GM19438 (cell line): ENCODE measurements around the gene CMC2.

ENCODE experiments used
- ATAC-seq: cut with Tn5 transposase; IDR thresholded peaks from one replicate; pipeline ENCODE4 v1.9.1; 2021; ENCODE audit warnings: low read depth; ENCODE audit not compliant: unreplicated experiment

Gene CMC2

GRCh38 chr16:81003610-81004460 lies 2.9 kb downstream of the CMC2 start:
- ATAC-seq: no peak

DNA sequence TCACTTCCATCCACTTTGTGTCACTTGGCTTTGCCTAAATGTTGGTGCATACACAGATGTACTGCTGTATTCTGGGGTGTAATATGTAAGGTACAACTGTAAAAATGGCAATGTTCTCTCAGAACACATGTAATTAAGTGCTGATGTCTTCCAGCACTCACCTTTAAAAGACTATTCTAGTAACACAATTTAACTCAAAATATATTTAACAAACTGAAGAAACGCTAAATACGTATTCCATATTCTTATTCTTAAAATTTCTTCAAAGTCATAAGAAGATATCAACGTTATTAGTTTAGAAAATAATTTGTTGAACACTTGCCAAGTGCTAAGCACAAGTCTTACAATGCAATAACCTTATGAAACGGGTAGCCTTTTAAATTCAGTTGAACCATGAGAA lies 3.6 kb downstream of the CMC2 start:
- no peak for ATAC-seq

- ATAC-seq: no peak
These were observed 5.4 kb downstream of the CMC2 start for GRCh38 chr16:81001330-81001729.

GRCh38 chr16:81000873-81001272 lies 5.8 kb downstream of the CMC2 start:
- ATAC-seq: no peak

- no peak for ATAC-seq
These were observed 8.6 kb downstream of the CMC2 start for GRCh38 chr16:80997964-80998620.

- ATAC-seq: peak; percentile 49
These were observed 9.4 kb downstream of the CMC2 start for GRCh38 chr16:80997139-80997798.

DNA sequence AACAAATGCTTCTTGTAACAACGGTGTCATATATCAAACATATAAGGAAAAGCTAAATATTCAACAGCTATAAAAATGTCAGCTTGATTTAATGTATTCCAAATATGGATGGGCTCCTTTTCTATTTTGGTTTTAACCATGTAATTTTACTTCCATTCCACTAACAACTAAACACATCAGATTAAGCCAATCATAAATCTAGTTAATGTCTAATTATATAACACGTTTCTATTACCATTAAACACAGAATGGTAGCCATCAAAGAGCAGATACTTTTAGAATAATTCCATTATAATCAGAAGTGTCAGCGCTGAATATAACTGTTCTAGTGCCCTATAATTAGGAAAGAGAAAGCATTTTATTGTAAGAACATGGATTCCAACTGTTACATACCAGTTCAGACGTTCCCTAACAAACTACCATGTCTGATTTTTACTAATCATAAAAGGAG lies 10.0 kb downstream of the CMC2 start:
- ATAC-seq: peak; percentile 2

DNA sequence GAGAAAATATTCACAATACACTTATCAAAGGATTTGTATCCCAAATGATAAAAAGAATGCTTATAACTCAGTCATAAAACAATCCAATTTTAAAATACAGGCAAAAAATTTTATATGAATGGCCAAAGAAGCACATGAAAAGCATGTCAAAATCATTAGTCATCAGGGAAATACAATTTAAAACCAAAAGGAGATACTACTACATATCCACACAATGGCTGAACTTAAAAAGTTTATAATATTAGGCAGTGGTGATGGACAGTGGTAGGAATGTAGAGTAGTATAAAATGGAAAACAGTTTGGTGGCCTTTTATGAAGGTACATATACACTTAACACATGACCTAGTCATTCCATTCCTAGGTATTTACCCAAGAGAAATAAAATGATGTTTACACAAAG lies 12.2 kb downstream of the CMC2 start:
- no peak for ATAC-seq

DNA sequence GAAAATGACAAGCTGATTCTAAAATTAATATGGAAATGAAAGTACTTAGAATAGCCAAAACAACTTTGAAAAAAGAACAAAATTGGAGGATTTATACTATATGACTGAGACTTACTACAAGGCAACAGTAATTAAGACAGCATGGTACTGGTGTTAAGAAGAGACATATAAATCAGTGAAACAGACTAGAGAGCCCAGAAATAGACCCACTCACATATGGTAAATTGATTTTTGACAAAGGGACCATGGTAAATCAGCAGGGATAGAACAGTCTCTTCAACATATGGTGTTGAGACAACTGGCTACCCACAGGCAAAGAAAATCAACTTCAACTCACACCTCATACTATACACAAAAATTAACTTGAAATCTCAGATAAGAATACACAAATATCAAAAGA lies 12.9 kb downstream of the CMC2 start:
- no peak for ATAC-seq

DNA sequence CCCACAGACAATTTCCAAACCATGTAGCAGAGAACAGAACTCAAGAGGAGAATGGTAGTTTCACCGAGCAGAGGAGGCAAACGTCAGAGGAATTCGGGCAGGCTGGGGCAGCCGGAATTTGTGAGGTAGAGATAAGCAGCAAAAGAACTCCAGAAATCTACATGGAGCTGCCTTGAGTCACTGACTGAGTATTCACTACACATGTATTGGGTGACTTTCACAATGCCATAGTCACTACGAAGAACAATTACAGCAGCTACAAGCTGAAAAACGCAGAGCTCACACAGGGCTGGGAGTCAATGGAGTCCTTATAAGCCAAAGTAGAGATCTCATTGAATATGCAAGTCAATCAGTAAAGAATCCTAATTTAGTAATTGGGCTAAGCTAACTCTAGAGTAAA lies 13.4 kb downstream of the CMC2 start:
- no peak for ATAC-seq

- ATAC-seq: no peak
These were observed 13.9 kb downstream of the CMC2 start for GRCh38 chr16:80992676-80993293.

- ATAC-seq: no peak
These were observed 14.8 kb downstream of the CMC2 start for GRCh38 chr16:80991792-80992430.

DNA sequence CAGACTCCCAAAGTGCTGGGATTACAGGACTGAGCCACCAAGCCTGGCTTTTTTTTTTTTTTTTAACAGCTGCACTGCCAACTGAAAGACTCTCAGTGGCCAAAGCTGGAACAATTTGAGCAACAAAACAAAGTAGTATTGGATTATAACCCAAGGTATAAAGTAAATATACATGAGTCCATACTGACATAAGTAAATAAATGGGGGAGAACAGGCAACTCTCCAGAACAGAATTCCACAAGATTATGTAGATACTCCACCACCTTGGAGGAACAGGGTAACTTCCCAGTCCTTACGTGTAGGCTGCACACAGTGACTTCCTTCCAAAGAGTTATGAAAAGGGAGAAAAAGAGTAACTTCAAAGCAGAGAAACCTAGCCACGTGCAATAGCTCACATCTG lies 15.7 kb downstream of the CMC2 start:
- ATAC-seq: no peak

DNA sequence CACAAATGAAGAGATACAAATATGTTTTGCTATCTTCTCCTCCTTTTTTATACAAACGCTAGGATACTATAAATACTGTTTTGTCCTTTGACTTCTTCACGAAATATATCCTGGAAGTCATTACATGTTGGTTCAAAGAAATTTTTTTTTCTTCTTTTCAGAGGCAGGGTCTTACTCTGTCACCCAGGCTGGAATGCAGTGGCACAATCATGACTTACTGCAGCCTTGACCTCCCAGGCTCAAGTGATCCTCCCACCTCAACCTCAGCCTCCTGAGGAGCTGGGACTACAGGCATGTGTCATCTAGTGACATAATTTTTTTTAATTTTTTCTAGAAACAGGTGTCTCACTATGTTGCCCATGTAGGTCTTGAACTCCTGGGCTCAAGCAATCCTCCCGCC lies 16.1 kb downstream of the CMC2 start:
- no peak for ATAC-seq

DNA sequence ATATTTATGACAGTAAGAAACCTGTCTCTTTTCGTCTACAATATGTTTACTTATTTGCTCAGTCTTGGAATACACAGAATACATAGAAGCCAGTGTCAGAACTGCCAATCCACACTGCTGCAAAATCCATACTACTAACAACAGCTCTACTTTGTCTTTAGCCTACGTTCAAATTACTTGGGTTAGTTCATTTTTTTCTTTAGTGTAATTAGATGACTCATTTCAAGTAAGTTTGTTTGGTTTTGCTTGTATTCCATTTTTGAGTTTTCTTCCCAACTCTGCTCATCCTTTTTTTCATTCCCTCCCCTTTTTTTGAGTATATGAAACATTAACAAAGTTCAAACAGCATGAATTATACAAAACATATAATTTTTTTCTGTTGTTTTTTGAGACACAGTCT lies 16.9 kb downstream of the CMC2 start:
- ATAC-seq: no peak

- no peak for ATAC-seq
These were observed 17.9 kb downstream of the CMC2 start for GRCh38 chr16:80988756-80989155.

DNA sequence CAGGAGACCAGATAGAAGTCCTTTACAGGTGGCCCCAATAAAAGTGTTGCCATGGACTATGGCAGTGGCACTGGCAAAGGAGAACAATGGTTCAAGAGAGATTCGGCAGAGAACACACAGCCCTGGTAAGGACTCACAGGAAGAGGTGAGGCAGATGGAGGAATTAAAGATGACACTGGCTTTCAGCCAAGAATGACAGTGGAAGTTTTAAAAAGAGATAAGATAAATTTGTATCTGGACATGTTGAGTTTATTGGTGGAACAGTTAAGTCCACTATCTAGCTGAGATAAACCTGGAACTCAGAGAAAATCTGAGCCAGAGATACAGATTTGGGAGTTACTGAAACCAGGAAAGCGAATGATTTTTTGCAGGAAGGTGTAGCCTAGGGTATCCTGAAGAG lies 20.1 kb downstream of the CMC2 start:
- ATAC-seq: no peak

GRCh38 chr16:80985611-80986010 lies 21.1 kb downstream of the CMC2 start:
- ATAC-seq: no peak

DNA sequence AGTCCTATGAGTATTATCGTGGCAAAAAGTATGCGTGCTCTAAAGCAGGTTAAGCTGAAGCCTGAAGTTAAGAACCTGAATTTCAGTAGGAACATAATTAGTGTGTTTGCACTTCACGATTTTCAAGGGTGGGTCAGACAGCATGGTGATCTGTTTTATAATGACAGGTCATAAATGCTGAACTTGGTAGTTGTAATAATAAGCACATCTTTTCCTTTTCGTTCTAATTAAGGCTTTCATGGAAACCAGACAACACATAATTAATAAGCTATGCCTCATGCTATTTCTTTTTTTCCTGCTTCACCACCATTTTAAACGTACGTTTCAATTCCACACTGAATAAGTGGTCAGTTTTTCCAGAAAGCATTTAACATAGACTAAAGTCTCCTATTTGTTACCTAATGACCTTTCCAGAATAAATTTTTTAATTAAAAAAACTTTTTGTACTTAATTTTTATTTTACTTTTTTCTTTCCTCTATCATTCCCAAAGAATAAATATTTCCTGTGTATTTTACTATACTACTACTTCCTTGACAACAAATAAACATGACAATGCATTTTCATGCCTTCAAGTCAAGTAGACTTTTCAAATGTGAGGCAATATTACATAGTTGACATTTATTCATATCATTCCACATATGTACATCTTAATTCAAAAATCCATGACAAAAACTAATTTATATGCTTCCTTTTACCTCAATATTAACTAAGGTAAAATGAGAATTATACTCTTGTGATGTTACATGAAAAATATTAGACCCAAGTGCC lies 22.4 kb downstream of the CMC2 start:
- ATAC-seq: no peak

DNA sequence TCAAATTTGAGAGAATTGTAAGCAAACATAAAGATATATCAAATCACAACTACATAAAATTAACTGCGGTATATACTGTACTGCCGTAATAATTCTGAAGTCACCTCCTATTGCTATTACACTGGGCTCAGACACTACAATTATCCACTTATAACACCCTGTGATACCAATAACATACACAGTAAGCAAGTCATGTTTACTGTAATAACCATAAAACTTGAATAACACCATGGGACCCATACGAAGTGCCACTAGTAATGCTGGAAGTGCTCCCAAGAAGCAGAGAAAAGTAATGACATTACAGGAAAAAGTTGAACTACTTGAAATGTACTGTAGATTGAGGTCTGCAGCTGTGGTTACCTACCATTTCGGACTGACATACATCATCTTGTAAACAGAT lies 24.0 kb downstream of the CMC2 start:
- ATAC-seq: no peak
